ENCODE measurements around the gene HCK.
"Not testable (repeated sequence)": the region's sequence is repeated elsewhere in the genome, so short reads cannot be mapped to it uniquely, and the experiment has no call there.

Gene HCK

GRCh38 chr20:32018269-32019155 is 33.5 kb upstream of the HCK start:
- in situ Hi-C loops (cut with HindIII; ENCODE audit: low pct_unique_long_range_greater_than_20kb, low sequenced_read_pairs), result no loop called here
- no peak for TF ChIP-seq JUND (IDR thresholded peaks at IDR 0.05; ENCODE audit: low read depth)
- peak; percentile 96 to 98 for DNase-seq (ENCODE audit: low read depth in 1 of 2, low spot score in 1 of 2)

GRCh38 chr20:32019156-32019510 is 32.9 kb upstream of the HCK start:
- TF ChIP-seq JUND (IDR thresholded peaks at IDR 0.05; ENCODE audit: low read depth), result no peak
- in situ Hi-C loops (cut with HindIII; ENCODE audit: low pct_unique_long_range_greater_than_20kb, low sequenced_read_pairs), result no loop called here
- DNase-seq (ENCODE audit: low read depth in 1 of 2, low spot score in 1 of 2), result peak; percentile 62 to 66

- in situ Hi-C loops (cut with HindIII; ENCODE audit: low pct_unique_long_range_greater_than_20kb, low sequenced_read_pairs), result loop anchor here (5.0 kb wide), 1 partner anchor 78 kb away; no protein-coding TSS in a partner anchor
Observed at GRCh38 chr20:32019563-32020463, 32.2 kb upstream of the HCK start.

GRCh38 chr20:32021091-32021490 is 31.0 kb upstream of the HCK start:
- DNase-seq (ENCODE audit: low read depth in 1 of 2, low spot score in 1 of 2), result no peak
- no peak for TF ChIP-seq JUND (IDR thresholded peaks at IDR 0.05; ENCODE audit: low read depth)
- in situ Hi-C loops (cut with HindIII; ENCODE audit: low pct_unique_long_range_greater_than_20kb, low sequenced_read_pairs), result loop anchor here (5.0 kb wide), 1 partner anchor 79 kb away; no protein-coding TSS in a partner anchor

More at GRCh38 chr20:32019563-32020463, 32.2 kb upstream of the HCK start:
- DNase-seq (ENCODE audit: low read depth in 1 of 2, low spot score in 1 of 2), result no peak
- no peak for TF ChIP-seq JUND (IDR thresholded peaks at IDR 0.05; ENCODE audit: low read depth)

DNA sequence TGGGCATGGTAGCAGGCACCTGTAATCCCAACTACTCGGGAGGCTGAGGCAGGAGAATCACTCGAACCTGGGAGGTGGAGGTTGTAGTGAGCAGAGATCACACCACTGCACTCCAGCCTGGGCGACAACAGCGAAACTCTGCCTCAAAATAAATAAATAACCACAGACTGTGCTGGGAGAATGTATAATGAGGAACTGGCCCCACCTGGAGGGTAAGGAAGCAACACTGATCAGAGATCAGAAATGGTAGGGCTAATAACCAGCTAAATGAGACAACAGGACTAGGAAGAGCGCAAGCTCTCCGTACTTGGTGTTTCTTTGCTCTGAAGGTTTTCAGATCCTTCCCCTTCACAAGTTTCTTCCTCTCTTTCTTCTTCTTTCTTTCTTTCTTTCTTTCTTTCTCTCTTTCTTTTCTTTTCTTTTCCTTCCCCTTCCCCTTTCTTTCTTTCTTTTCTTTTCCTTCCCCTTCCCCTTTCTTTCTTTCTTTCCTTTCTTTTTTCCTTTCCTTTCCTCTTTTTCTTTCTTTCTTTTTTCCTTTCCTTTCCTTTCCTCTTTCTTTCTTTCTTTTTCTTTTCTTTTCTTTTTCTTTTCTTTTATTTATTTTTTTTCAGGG is 27.3 kb upstream of the HCK start:
- TF ChIP-seq JUND (IDR thresholded peaks at IDR 0.05; ENCODE audit: low read depth), result no peak
- DNase-seq (ENCODE audit: low read depth in 1 of 2, low spot score in 1 of 2), result no peak
- in situ Hi-C loops (cut with HindIII; ENCODE audit: low pct_unique_long_range_greater_than_20kb, low sequenced_read_pairs), result loop anchor here (5.0 kb wide), 1 partner anchor 82 kb away; no protein-coding TSS in a partner anchor

DNA sequence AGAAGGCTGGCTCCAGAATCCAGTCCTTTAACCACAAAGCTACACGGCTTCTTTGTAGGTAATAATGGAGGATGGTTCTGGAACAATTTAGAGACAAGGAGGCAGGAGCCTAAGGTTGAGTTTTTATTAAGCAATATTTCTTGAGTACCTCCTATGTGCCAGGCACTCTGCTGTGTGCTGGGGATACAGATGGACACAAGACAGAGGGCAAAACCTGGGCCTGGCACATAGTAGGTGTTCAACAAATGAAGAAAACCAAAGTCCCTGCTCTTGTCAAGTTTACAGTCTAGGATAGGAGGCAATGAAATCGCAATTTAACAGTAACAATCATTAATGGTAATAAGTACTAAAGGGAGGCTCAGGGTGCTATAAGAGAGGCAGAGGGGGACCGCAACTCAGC is 24.4 kb upstream of the HCK start:
- TF ChIP-seq JUND (IDR thresholded peaks at IDR 0.05; ENCODE audit: low read depth), result no peak
- in situ Hi-C loops (cut with HindIII; ENCODE audit: low pct_unique_long_range_greater_than_20kb, low sequenced_read_pairs), result no loop called here
- no peak for DNase-seq (ENCODE audit: low read depth in 1 of 2, low spot score in 1 of 2)

DNA sequence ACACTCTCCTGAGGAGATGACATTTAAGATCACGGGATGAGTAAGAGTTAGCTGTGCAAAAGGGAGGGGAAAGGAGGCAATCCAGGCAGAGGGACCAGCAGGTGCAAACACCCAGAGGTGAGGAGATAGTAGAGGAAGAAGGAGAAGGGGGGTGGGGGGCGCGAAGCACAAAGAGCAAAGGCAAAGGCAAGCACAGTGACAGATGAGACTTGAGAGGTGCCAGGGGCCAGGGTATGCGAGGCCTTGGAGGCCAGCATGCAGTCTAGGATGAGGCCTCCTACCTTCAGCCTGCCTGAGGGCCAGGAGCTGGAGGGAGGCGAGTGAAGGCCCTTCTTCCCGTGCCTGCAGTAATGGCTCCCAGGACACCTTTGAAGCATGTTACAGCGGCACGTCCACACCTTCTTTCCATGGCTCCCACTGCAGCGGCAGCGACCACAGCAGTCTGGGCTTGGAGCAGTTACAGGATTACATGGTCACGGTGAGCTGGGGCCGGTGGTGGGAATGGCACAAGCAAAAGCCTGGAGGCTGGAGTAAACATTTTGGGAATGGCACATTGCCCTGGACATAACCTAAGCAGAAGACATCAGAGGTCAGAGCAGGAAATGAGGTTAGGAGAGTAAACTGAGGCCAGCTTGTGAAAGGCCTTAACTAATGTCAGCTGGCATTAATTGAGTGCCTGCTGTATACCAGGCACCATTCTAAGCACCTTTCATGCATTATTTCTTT is 23.2 kb upstream of the HCK start:
- no peak for DNase-seq (ENCODE audit: low read depth in 1 of 2, low spot score in 1 of 2)
- in situ Hi-C loops (cut with HindIII; ENCODE audit: low pct_unique_long_range_greater_than_20kb, low sequenced_read_pairs), result no loop called here
- no peak for TF ChIP-seq JUND (IDR thresholded peaks at IDR 0.05; ENCODE audit: low read depth)

DNA sequence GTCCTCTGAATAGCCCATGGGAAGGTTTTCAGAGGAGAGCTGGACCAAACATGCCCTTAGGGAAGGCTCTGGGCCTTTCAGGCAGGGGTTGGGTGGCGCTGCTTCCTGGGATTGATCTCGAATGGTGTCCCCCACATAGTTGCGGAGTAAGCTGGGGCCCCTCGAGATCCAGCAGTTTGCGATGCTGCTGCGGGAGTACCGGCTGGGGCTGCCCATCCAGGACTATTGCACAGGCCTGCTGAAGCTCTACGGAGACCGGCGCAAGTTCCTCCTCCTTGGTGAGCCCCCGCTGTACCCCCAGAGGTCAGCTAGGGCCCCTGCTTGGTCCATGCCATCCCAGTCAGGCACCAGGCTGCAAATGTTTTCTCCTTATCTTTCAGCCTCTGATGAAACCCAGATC is 22.5 kb upstream of the HCK start:
- no peak for DNase-seq (ENCODE audit: low read depth in 1 of 2, low spot score in 1 of 2)
- TF ChIP-seq JUND (IDR thresholded peaks at IDR 0.05; ENCODE audit: low read depth), result no peak
- in situ Hi-C loops (cut with HindIII; ENCODE audit: low pct_unique_long_range_greater_than_20kb, low sequenced_read_pairs), result no loop called here

DNA sequence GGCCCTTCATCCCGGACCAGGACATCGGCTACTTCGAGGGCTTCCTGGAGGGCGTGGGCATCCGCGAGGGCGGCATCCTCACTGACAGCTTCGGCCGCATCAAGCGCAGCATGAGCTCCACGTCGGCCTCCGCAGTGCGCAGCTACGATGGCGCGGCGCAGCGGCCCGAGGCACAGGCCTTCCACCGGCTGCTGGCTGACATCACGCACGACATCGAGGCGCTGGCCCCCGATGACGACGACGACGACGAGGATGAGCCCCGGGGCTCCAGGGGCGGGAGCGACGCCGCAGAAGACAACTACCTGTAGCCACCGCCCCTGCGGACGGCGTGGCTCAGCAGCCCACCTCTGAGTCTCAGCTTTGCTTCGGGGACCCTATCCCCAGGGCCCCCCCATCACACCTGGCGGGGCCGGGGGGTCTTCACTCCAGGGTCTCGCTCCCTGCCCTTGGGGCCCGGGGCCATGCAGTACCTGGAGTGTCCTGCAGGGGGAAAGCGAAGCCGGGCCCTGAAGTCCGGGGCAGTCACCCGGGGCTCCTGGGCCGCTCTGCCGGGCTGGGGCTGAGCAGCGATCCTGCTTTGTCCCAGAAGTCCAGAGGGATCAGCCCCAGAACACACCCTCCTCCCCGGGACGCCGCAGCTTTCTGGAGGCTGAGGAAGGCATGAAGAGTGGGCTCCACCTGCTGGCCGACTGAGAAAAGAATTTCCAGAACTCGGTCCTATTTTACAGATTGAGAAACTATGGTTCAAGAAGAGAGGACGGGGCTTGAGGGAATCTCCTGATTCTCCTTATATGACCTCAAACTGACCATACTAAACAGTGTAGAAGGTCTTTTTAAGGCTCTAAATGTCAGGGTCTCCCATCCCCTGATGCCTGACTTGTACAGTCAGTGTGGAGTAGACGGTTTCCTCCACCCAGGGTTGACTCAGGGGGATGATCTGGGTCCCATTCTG is 20.8 kb upstream of the HCK start:
- in situ Hi-C loops (cut with HindIII; ENCODE audit: low pct_unique_long_range_greater_than_20kb, low sequenced_read_pairs), result no loop called here
- peak; percentile 81 to 92 for DNase-seq (ENCODE audit: low read depth in 1 of 2, low spot score in 1 of 2)

DNA sequence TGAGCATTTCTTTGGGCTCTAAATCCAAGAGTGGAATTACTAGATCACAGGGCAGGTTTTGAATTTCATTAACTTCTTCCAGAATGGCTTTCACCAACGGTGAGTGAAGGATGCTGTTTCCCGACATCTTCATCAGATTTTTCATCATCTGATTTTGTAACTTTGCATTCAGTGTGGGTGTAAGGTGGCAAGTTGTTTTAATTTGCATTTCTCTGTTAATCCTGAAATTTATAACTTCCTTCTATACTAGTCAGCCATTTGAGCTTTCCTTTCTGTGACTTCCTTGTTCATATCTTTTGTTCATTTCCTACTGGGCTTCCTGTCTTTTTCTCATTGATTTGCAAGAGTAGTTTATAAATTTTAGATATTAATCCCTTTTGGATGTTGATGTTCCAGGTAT is 18.7 kb upstream of the HCK start:
- TF ChIP-seq JUND (IDR thresholded peaks at IDR 0.05; ENCODE audit: low read depth), result no peak
- in situ Hi-C loops (cut with HindIII; ENCODE audit: low pct_unique_long_range_greater_than_20kb, low sequenced_read_pairs), result no loop called here

More for the DNA sequence above, 20.8 kb upstream of the HCK start:
- TF ChIP-seq JUND (IDR thresholded peaks at IDR 0.05; ENCODE audit: low read depth), result no peak

GRCh38 chr20:32033721-32034120 is 18.3 kb upstream of the HCK start:
- in situ Hi-C loops (cut with HindIII; ENCODE audit: low pct_unique_long_range_greater_than_20kb, low sequenced_read_pairs); DNase-seq (ENCODE audit: low read depth in 1 of 2, low spot score in 1 of 2): not testable (repeated sequence)

More for the DNA sequence above, 18.7 kb upstream of the HCK start:
- DNase-seq (ENCODE audit: low read depth in 1 of 2, low spot score in 1 of 2), result no peak
